K562 (cell line): ENCODE measurements around the gene ABCG5. TPM values are rescaled to one million over a fixed set of nuclear protein-coding genes. Genes with fewer than 3 reads are reported as not detected.

Experiments
- ATAC-seq: fragments of 200-7000 bp; cut with Tn5 transposase; 3 replicates; pipeline ENCODE4 v1.9.1; 2020; ENCODE audit warnings: moderate library complexity
- BruUV-seq: library from RNA; stranded (reverse); fragments of 400-500 nt; replicated peaks from 2 replicates; lab custom pipeline; 2021; lab: Mats Ljungman, UMichigan
- CTCF ChIA-PET: fragments of 300-600 bp; formaldehyde crosslinking; extraction: SDS; loops from one replicate; lab custom pipeline; 2021; ENCODE audit warnings: low intra/inter-chr PET ratio; lab: Yijun Ruan, JAX
- POLR2A ChIA-PET: fragments of 300-600, 350-650 bp; sonication (Branson Sonifier 250); formaldehyde crosslinking; extraction: SDS; loops from one replicate; lab custom pipeline; 2021; ENCODE audit warnings: antibody characterized with exemption, inconsistent platforms; lab: Yijun Ruan, JAX
- DNase-seq, 4 experiments: peaks; one replicate each; pipeline versions ENCODE4 v3.0.0 to v3.0.0-alpha.2; 2011 to 2018; ENCODE audit warnings: low spot score in 3 of 4, mixed read lengths in 3 of 4; ENCODE audit errors: extremely low read depth in 1 of 4
- FAIRE-seq: peaks from 2 replicates; lab custom pipeline; 2011; peaks lifted over from hg19 to GRCh38; lab: Jason Lieb, UNC
- H2AFZ ChIP-seq: 2 replicates; pipeline ENCODE4 v1.6.0; 2011; ENCODE audit warnings: low read depth, low read length, control low read depth, inconsistent platforms
- H3K27ac ChIP-seq: fragments of 200-600 bp; 3 replicates; pipeline ENCODE4 v1.8.0; 2011; ENCODE audit warnings: low read depth, mild to moderate bottlenecking, control low read depth, inconsistent platforms, low read length, moderate library complexity, mixed read lengths; ENCODE audit errors: extremely low read depth
- H3K27me3 ChIP-seq, 2 experiments: fragments of 300-600 bp in 1 of 2; 2 replicates in 1 of 2; 3 replicates in 1 of 2; pipeline versions ENCODE4 v1.6.0 to v1.8.0; 2011; ENCODE audit warnings: inconsistent platforms in 2 of 2, low read length in 2 of 2, mild to moderate bottlenecking in 1 of 2, mixed read lengths in 1 of 2, moderate library complexity in 1 of 2; ENCODE audit not compliant: control insufficient read depth in 2 of 2, insufficient read depth in 2 of 2
- H3K36me3 ChIP-seq: fragments of 300-600 bp; 3 replicates; pipeline ENCODE4 v1.8.0; 2011; ENCODE audit warnings: mild to moderate bottlenecking, low read length, inconsistent platforms; ENCODE audit not compliant: control insufficient read depth, insufficient read depth
- H3K4me1 ChIP-seq, 2 experiments: fragments of 200-600 bp in 1 of 2; replicated peaks in 1 of 2; 2 replicates in 1 of 2; 3 replicates in 1 of 2; pipeline versions ENCODE4 v1.5.1 to v1.8.0; 2011; ENCODE audit warnings: inconsistent platforms in 2 of 2, low read length in 2 of 2, mild to moderate bottlenecking in 1 of 2, mixed read lengths in 1 of 2, moderate library complexity in 1 of 2; ENCODE audit not compliant: control insufficient read depth in 2 of 2, insufficient read depth in 2 of 2
- H3K4me2 ChIP-seq: 2 replicates; pipeline ENCODE4 v1.6.1; 2011; ENCODE audit warnings: low read length, control low read depth, inconsistent platforms, mixed read lengths; ENCODE audit not compliant: insufficient read depth
- H3K4me3 ChIP-seq: fragments of 200-600 bp; sonication (generic), shearing (Covaris generic); 2 replicates; pipeline ENCODE4 v1.5.1; 2016; ENCODE audit warnings: control low read depth, inconsistent platforms
- H3K79me2 ChIP-seq: fragments of 200-600 bp; 3 replicates; pipeline ENCODE4 v1.8.0; 2011; ENCODE audit warnings: low read length, inconsistent platforms; ENCODE audit not compliant: control insufficient read depth, insufficient read depth
- H3K9ac ChIP-seq, 2 experiments: 2 replicates each; pipeline versions ENCODE4 v1.6.0 to v1.6.1; 2011; ENCODE audit warnings: low read depth in 2 of 2, low read length in 2 of 2, control low read depth in 1 of 2, inconsistent platforms in 1 of 2, mild to moderate bottlenecking in 1 of 2, mixed read lengths in 1 of 2; ENCODE audit not compliant: insufficient read depth in 1 of 2
- H3K9me1 ChIP-seq: one replicate; pipeline ENCODE4 v1.6.0; 2011; ENCODE audit warnings: inconsistent platforms, mild to moderate bottlenecking, low read length, moderate library complexity; ENCODE audit not compliant: control insufficient read depth, insufficient read depth
- H3K9me3 ChIP-seq: replicated peaks from 2 replicates; pipeline ENCODE4 v1.5.1; 2011; ENCODE audit warnings: low read depth, low read length, inconsistent platforms; ENCODE audit not compliant: control insufficient read depth, insufficient read depth
- H4K20me1 ChIP-seq: replicated peaks from 2 replicates; pipeline ENCODE4 v1.6.1; 2011; ENCODE audit warnings: low read length, inconsistent platforms, mixed read lengths; ENCODE audit not compliant: control insufficient read depth, insufficient read depth
- ETV1 ChIP-seq: fragments of 450-650 bp; conservative IDR thresholded peaks from 2 replicates; pipeline ENCODE4 v1.6.1; 2016; ENCODE audit warnings: missing genetic modification characterization, control low read depth, low read depth, missing compliant biosample characterization
- GABPB1 ChIP-seq: sonication (generic); formaldehyde crosslinking; IDR thresholded peaks from 2 replicates; pipeline ENCODE4 v1.8.0; 2022; ENCODE audit warnings: mild to moderate bottlenecking, missing genetic modification reagents
- KAT2B ChIP-seq: IDR thresholded peaks from one replicate; pipeline ENCODE4 v1.6.1; 2012; ENCODE audit warnings: low read depth, mild to moderate bottlenecking, control low read depth, inconsistent platforms, low read length, moderate library complexity
- SMAD1 ChIP-seq: fragments of 150-350 bp; IDR thresholded peaks from 2 replicates; pipeline ENCODE4 v1.6.1; 2014; ENCODE audit warnings: low read length, low read depth; ENCODE audit not compliant: partially characterized antibody
- SMARCE1 ChIP-seq: fragments of 450-650 bp; IDR thresholded peaks from 2 replicates; pipeline ENCODE4 v1.7.1; 2016; ENCODE audit warnings: mild to moderate bottlenecking
- ZFPM2 ChIP-seq: fragments of 250-450 bp; sonication (Bioruptor Pico); IDR thresholded peaks from 2 replicates; pipeline ENCODE4 v1.5.1; 2022; ENCODE audit warnings: mild to moderate bottlenecking
- ZNF121 ChIP-seq: sonication (generic); formaldehyde crosslinking; conservative IDR thresholded peaks from 2 replicates; pipeline ENCODE4 v1.8.0; 2022; ENCODE audit warnings: missing genetic modification reagents
- ZNF830 ChIP-seq: fragments of 250-450 bp; sonication (Bioruptor Pico); IDR thresholded peaks from 2 replicates; pipeline ENCODE4 v1.5.0; 2021; ENCODE audit warnings: mild to moderate bottlenecking
- WGBS: fragments of 100-300 bp; shearing (Covaris generic); methylation state at CpG from one replicate; pipeline ENCODE4 v1.1.6; 2016; ENCODE audit warnings: low coverage, mixed read lengths; ENCODE audit not compliant: insufficient coverage; ENCODE audit errors: missing lambda C conversion rate; 5-methylcytosine and 5-hydroxymethylcytosine counted together
- in situ Hi-C: fragments of 300-500 bp; cut with MboI; formaldehyde crosslinking; loops from 4 replicates; pipeline ENCODE4 v1.15.0; 2018; ENCODE audit warnings: inconsistent platforms, mixed read lengths
- intact Hi-C: fragments of 100-400 bp; cut with micrococcal nuclease; formaldehyde crosslinking; loops from 2 replicates; pipeline ENCODE4 v1.14.2; 2022
- polyA plus RNA-seq, 8 experiments: library from polyadenylated mRNA; depleted of rRNA in 4 of 8; stranded (reverse) in 5 of 8; unstranded in 3 of 8; fragments of >200 nt; fragmentation: Nextera tagmentation in 2 of 8; fragmentation: Illumina TruSeq in 1 of 8; extraction: Ambion mirVana in 2 of 8; extraction: Trizol in 1 of 8; gene quantifications; 2 replicates each; pipeline versions ENCODE4 v1.2.1 to v1.2.3, GENCODE V29; 2011 to 2014; ENCODE audit warnings: inconsistent platforms in 1 of 8, missing spikeins in 1 of 8
- total RNA-seq, 7 experiments: library from RNA; depleted of rRNA in 6 of 7; stranded (reverse); fragments of >200 nt in 6 of 7; fragmentation: Illumina TruSeq in 2 of 7; extraction: Trizol in 2 of 7; gene quantifications; 2 replicates each; pipeline versions ENCODE4 v1.2.1 to v1.2.3, GENCODE V29; 2011 to 2021; ENCODE audit warnings: low replicate concordance in 1 of 7
- TF ChIP-seq, protein P1 (sequence below): fragments of 250-450 bp; sonication (Bioruptor Pico); IDR thresholded peaks from 2 replicates; pipeline ENCODE4 v1.4.0; 2020; ENCODE audit warnings: mild to moderate bottlenecking, moderate library complexity, borderline replicate concordance
- TF ChIP-seq, protein P2 (sequence below): sonication (generic); formaldehyde crosslinking; IDR thresholded peaks from 2 replicates; pipeline ENCODE4 v1.8.1; 2023; ENCODE audit warnings: mild to moderate bottlenecking, missing genetic modification reagents

The ABCG5 gene
- total and polyA plus RNA-seq, 9 of the 15 experiments (the other 6 are each of a cell fraction or from before 2014, with no cell fraction given): 0.01 TPM; not detected in 7

DNA sequence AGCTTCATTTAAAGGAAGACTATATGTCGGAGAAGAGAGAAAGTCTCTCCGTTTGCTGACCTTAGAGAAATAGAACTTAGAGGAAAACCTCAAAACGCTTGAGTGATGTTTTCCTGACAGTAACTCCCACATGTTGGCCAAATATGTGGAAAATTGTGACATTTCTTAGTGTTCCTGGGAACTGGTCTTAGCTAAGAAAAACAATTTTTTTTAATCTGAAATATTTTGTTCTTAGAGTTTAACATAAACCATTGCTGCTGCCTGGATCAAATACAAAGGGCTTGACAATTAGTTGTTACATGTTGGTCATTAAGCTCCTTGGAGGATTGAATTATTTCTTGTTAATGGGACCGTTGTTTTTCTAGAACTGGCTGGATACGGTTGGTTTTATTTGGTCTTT is 48.5 kb downstream of the ABCG5 start:
- CTCF ChIA-PET: no interaction called here
- Histone ChIP-seq H3K9me1 (no peaks in the 10 kb centered on the region), H3K36me3 (no peaks in the 10 kb centered on the region; the same call in 2 of the 3 replicates), H3K9ac (no peak overlapping the region), H4K20me1 (no peaks in the 10 kb centered on the region), H3K27ac (no peak overlapping the region), H3K4me1 (no peaks in the 10 kb centered on the region), H3K4me2 (no peak overlapping the region), H3K79me2 (no peaks in the 10 kb centered on the region), H3K27me3 (no peaks in the 10 kb centered on the region), H3K4me3 (no peak overlapping the region), H3K9me3 (no peaks in the 10 kb centered on the region), H2AFZ (no peak overlapping the region)
- no peak for TF ChIP-seq KAT2B
- no peak for TF ChIP-seq SMAD1
- TF ChIP-seq SMARCE1: no peak
- TF ChIP-seq GABPB1 (CRISPR knock-in tag): no peak
- TF ChIP-seq, protein P1, sequence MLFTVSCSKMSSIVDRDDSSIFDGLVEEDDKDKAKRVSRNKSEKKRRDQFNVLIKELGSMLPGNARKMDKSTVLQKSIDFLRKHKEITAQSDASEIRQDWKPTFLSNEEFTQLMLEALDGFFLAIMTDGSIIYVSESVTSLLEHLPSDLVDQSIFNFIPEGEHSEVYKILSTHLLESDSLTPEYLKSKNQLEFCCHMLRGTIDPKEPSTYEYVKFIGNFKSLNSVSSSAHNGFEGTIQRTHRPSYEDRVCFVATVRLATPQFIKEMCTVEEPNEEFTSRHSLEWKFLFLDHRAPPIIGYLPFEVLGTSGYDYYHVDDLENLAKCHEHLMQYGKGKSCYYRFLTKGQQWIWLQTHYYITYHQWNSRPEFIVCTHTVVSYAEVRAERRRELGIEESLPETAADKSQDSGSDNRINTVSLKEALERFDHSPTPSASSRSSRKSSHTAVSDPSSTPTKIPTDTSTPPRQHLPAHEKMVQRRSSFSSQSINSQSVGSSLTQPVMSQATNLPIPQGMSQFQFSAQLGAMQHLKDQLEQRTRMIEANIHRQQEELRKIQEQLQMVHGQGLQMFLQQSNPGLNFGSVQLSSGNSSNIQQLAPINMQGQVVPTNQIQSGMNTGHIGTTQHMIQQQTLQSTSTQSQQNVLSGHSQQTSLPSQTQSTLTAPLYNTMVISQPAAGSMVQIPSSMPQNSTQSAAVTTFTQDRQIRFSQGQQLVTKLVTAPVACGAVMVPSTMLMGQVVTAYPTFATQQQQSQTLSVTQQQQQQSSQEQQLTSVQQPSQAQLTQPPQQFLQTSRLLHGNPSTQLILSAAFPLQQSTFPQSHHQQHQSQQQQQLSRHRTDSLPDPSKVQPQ (CRISPR knock-in tag): no peak
- no peak for TF ChIP-seq ETV1 (tag)
- TF ChIP-seq, protein P2, sequence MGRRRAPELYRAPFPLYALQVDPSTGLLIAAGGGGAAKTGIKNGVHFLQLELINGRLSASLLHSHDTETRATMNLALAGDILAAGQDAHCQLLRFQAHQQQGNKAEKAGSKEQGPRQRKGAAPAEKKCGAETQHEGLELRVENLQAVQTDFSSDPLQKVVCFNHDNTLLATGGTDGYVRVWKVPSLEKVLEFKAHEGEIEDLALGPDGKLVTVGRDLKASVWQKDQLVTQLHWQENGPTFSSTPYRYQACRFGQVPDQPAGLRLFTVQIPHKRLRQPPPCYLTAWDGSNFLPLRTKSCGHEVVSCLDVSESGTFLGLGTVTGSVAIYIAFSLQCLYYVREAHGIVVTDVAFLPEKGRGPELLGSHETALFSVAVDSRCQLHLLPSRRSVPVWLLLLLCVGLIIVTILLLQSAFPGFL (CRISPR knock-in tag): no peak
- no peak for TF ChIP-seq ZNF121 (CRISPR knock-in tag)
- TF ChIP-seq ZFPM2: no peak
- TF ChIP-seq ZNF830 (CRISPR knock-in tag): no peak
- BruUV-seq: no TSS peak
- in situ Hi-C loops (no loop called here), intact Hi-C loops (no loop called here)
- no peak for ATAC-seq
- 76% methylated on average over 5 of the region's 5 CpGs for WGBS
- DNase-seq: no peak
- FAIRE-seq: no peak
- POLR2A ChIA-PET: interaction anchor here (0.6 to 0.8 kb wide), 4 partner anchors 16 to 964 kb away, joined by 3 to 5 read pairs (median 3); partner anchors contain the start of gene DYNC2LI1
